NT2/D1 (cell line): Measurements from ENCODE around the gene DAB2IP.

Experiments used
- DNase-seq: peaks from one replicate; pipeline ENCODE4 v3.0.0-alpha.2; 2011; ENCODE audit warnings: low read depth, low spot score
- H3K27me3 ChIP-seq: 2 replicates; pipeline ENCODE4 v1.6.0; 2011; ENCODE audit warnings: mild to moderate bottlenecking; ENCODE audit not compliant: insufficient read length, insufficient read depth
- H3K36me3 ChIP-seq: 2 replicates; pipeline ENCODE4 v1.6.1; 2011; ENCODE audit warnings: mild to moderate bottlenecking, low read length, mixed read lengths; ENCODE audit not compliant: insufficient read depth, insufficient read length
- H3K4me1 ChIP-seq: 2 replicates; pipeline ENCODE4 v1.5.1; 2011; ENCODE audit not compliant: insufficient read depth, insufficient read length
- H3K4me3 ChIP-seq: 2 replicates; pipeline ENCODE4 v1.5.1; 2011; ENCODE audit warnings: low read depth; ENCODE audit not compliant: insufficient read length
- H3K9ac ChIP-seq: 2 replicates; pipeline ENCODE4 v1.6.0; 2011; ENCODE audit warnings: low read depth; ENCODE audit not compliant: insufficient read length
- H3K9me3 ChIP-seq: 2 replicates; pipeline ENCODE4 v1.5.1; 2011; ENCODE audit warnings: mild to moderate bottlenecking, low read length; ENCODE audit not compliant: insufficient read depth
- SUZ12 ChIP-seq: IDR thresholded peaks from 2 replicates; pipeline ENCODE4 v1.6.1; 2011; ENCODE audit not compliant: insufficient read length, insufficient read depth; ENCODE audit errors: extremely low read depth
- YY1 ChIP-seq: IDR thresholded peaks from 2 replicates; pipeline ENCODE4 v1.6.1; 2011; ENCODE audit not compliant: insufficient read length, insufficient read depth
- ZNF274 ChIP-seq: IDR thresholded peaks from 2 replicates; pipeline ENCODE4 v1.6.1; 2011; ENCODE audit warnings: mild to moderate bottlenecking, low read depth, low read length

Gene DAB2IP

GRCh38 chr9:121754655-121755436 is 103.4 kb downstream of the DAB2IP start:
- no peak for TF ChIP-seq ZNF274
- TF ChIP-seq SUZ12, result no peak
- TF ChIP-seq YY1, result no peak
- H3K9me3 ChIP-seq, result no peaks in the 10 kb centered on the region
- H3K36me3 ChIP-seq, result peaks cover 65% of the 10 kb centered on the region
- no peak for DNase-seq
- no peak overlapping the region for H3K4me3 ChIP-seq
- H3K27me3 ChIP-seq, result no peaks in the 10 kb centered on the region
- H3K9ac ChIP-seq, result no peak overlapping the region
- H3K4me1 ChIP-seq, result peaks cover 33% of the 10 kb centered on the region

DNA sequence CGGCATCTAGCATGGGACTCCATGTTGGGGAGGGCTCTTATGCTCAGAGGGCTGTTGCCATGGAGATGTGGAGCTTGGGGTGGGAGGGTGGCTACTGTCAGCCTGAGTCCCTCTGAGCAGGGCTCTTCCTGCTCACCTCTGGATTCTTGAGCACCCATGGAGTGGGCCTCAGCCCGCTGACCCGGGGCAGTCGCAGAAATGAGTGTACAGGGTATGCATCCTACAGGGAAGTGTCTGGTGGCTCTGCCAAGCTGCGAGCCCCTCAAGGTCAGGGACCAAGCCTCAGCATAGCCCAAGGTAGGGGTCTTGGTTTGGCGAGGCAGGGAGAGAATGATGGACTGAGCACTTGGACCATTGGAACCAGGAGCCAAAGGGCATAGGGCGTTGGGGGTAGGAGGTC is 104.1 kb downstream of the DAB2IP start:
- DNase-seq, result no peak
- H3K4me1 ChIP-seq, result peaks cover 28% of the 10 kb centered on the region

DNA sequence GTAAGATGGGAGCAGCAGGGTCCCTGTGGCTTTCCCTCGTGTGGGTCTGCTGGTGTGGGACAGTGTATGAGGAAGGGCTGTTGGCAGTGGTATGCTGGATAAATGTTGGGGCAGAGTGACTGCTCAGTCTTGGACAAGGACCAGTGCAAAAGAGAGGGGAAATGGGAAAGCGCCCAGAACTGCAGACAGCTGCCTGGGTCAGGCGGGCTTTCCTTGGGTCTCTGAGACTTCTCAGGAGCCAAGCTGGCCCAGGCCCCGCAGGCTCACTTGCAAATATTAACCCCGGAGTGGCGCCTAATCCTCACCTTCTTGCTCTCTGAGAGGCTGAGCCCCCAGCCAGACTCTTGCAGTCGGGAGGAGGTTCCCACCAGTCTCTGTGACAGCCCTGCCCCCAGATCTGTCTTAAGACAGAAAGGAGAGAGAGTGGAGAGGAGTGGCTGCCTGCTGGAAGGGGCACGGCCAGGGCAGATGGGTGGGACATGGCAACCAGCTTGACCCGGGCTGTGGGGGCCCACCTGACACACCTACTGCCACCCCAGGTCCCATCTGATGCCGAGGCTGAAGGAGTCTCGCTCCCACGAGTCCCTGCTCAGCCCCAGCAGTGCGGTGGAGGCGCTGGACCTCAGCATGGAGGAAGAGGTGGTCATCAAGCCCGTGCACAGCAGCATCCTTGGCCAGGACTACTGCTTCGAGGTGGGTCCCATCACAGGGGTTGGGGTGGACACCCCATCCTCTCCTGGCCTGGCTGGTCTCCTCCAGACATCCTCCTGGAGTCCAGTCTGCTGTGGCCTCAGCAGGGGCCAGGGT is 105.2 kb downstream of the DAB2IP start:
- Histone ChIP-seq H3K27me3 (no peaks in the 10 kb centered on the region), H3K9me3 (no peaks in the 10 kb centered on the region), H3K4me1 (peaks cover 24% of the 10 kb centered on the region), H3K9ac (no peak overlapping the region), H3K4me3 (no peak overlapping the region), H3K36me3 (peaks cover 73% of the 10 kb centered on the region)
- TF ChIP-seq YY1 (no peak), SUZ12 (no peak), ZNF274 (no peak)
- no peak for DNase-seq

More for the DNA sequence above, 104.1 kb downstream of the DAB2IP start:
- H3K27me3 ChIP-seq, result no peaks in the 10 kb centered on the region
- no peaks in the 10 kb centered on the region for H3K9me3 ChIP-seq
- H3K9ac ChIP-seq, result no peak overlapping the region
- no peak overlapping the region for H3K4me3 ChIP-seq
- TF ChIP-seq ZNF274 (no peak), YY1 (no peak), SUZ12 (no peak)
- peaks cover 66% of the 10 kb centered on the region for H3K36me3 ChIP-seq

- H3K27me3 ChIP-seq, result no peaks in the 10 kb centered on the region
These were observed 105.8 kb downstream of the DAB2IP start for GRCh38 chr9:121757281-121757585.

DNA sequence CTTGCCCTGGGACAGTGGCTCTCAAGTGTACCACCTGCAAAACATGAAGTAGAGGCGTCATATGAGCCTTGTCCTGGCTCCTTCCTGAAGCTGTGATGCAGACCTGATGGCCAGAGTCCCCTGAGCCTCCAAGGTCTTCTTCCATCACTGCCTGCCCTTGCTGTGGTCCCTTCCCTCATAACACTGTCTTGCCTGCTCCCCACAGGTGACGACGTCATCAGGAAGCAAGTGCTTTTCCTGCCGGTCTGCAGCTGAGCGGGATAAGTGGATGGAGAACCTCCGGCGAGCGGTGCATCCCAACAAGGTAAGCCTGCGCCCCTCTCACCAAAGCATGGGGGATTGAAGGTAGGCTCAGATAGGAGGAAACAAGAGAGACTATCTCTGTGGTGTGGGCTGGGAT is 107.3 kb downstream of the DAB2IP start:
- Histone ChIP-seq H3K9me3 (no peaks in the 10 kb centered on the region), H3K36me3 (peaks cover 76% of the 10 kb centered on the region), H3K4me3 (no peak overlapping the region), H3K9ac (no peak overlapping the region), H3K4me1 (peaks cover 15% of the 10 kb centered on the region), H3K27me3 (no peaks in the 10 kb centered on the region)
- TF ChIP-seq SUZ12 (no peak), YY1 (no peak), ZNF274 (no peak)
- DNase-seq, result no peak

More at GRCh38 chr9:121757281-121757585, 105.8 kb downstream of the DAB2IP start:
- Histone ChIP-seq H3K36me3 (peaks cover 76% of the 10 kb centered on the region), H3K4me1 (peaks cover 19% of the 10 kb centered on the region), H3K9me3 (no peaks in the 10 kb centered on the region), H3K4me3 (no peak overlapping the region), H3K9ac (no peak overlapping the region)
- no peak for DNase-seq
- TF ChIP-seq ZNF274 (no peak), SUZ12 (no peak), YY1 (no peak)

- DNase-seq, result no peak
- Histone ChIP-seq H3K4me3 (no peak overlapping the region), H3K9ac (no peak overlapping the region), H3K4me1 (peaks cover 7% of the 10 kb centered on the region), H3K9me3 (no peaks in the 10 kb centered on the region), H3K27me3 (no peaks in the 10 kb centered on the region), H3K36me3 (peaks cover 83% of the 10 kb centered on the region)
- TF ChIP-seq SUZ12 (no peak), ZNF274 (no peak), YY1 (no peak)
These were observed 108.6 kb downstream of the DAB2IP start for GRCh38 chr9:121759996-121760395.

GRCh38 chr9:121760571-121760970 is 109.1 kb downstream of the DAB2IP start:
- TF ChIP-seq YY1, result no peak
- no peak for TF ChIP-seq SUZ12
- no peak for TF ChIP-seq ZNF274
- Histone ChIP-seq H3K27me3 (no peaks in the 10 kb centered on the region), H3K9ac (no peak overlapping the region), H3K4me1 (peaks cover 5% of the 10 kb centered on the region), H3K36me3 (peaks cover 89% of the 10 kb centered on the region), H3K9me3 (no peaks in the 10 kb centered on the region), H3K4me3 (no peak overlapping the region)
- no peak for DNase-seq
